Tibial artery (tissue), 4 donors: Measurements from ENCODE around the gene CARTPT.

Experiments used
- DNase-seq, 2 donors: peaks; one replicate each; pipeline ENCODE4 v3.0.0-alpha.2; 2019
- H3K27ac ChIP-seq, 2 donors: fragments of 200-600 bp; sonication (generic) in 1 of 2; 1 replicate in 1 of 2; 2 replicates in 1 of 2; pipeline ENCODE4 v1.5.1; 2018 to 2019; ENCODE audit warnings: mild to moderate bottlenecking in 1 of 2
- H3K27me3 ChIP-seq, 2 donors: fragments of 200-600 bp; sonication (generic) in 1 of 2; one replicate each; pipeline versions ENCODE4 v1.5.1 to v1.6.0; 2016 to 2019
- H3K36me3 ChIP-seq, 3 donors: fragments of 200-600 bp; sonication (generic) in 2 of 3; one replicate each; pipeline ENCODE4 v1.5.1; 2016 to 2019; ENCODE audit warnings: mild to moderate bottlenecking in 2 of 3
- H3K4me1 ChIP-seq, 4 donors: fragments of 200-600 bp; sonication (generic) in 2 of 4; 1 replicate in 3 of 4; 2 replicates in 1 of 4; pipeline ENCODE4 v1.5.1; 2016 to 2019
- H3K4me3 ChIP-seq, 2 donors: fragments of 200-600 bp; sonication (generic) in 1 of 2; 1 replicate in 1 of 2; 2 replicates in 1 of 2; pipeline ENCODE4 v1.5.1; 2018 to 2019; ENCODE audit warnings: mild to moderate bottlenecking in 2 of 2
- H3K9me3 ChIP-seq, 3 donors: fragments of 200-600 bp; sonication (generic) in 1 of 3; one replicate each; pipeline ENCODE4 v1.5.1; 2016 to 2019
- intact Hi-C: fragments of 100-400 bp; cut with DNase I; formaldehyde crosslinking; loops from one replicate; pipeline ENCODE4 v1.15.0; 2023; ENCODE audit warnings: low total_unique reads
- TF ChIP-seq, protein P1 (sequence below), 2 experiments: fragments of 200-600 bp in 1 of 2; fragments of 450-650 bp in 1 of 2; IDR thresholded peaks; one replicate each; pipeline ENCODE4 v1.5.1; 2017 to 2019; ENCODE audit warnings: antibody characterized with exemption in 2 of 2, mild to moderate bottlenecking in 1 of 2, moderate library complexity in 1 of 2

CARTPT gene

DNA sequence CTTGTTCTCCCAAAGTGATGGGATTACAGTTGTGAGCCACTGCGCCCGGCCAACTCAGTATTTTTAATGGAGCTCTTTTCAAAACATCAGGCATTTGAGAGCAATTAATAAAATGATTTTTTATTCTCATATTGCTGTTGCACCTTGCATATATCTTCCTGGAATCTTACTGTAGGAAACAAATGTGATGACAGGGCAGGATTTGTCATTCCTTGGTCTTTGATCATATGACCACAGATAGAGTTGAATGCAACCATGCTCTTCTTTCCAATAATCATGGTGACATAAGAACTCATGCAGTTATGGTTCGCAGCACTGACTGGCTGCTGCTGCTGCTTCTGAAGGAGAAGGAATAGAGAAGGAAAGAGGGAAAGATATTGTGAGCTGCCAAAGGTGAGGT, 28.1 kb downstream of the CARTPT start:
- intact Hi-C loops: no loop called here
- no peak for DNase-seq
- H3K4me1 ChIP-seq: no peaks in the 10 kb centered on the region
- no peaks in the 10 kb centered on the region for H3K9me3 ChIP-seq
- H3K27me3 ChIP-seq: no peaks in the 10 kb centered on the region
- no peak overlapping the region for H3K27ac ChIP-seq
- TF ChIP-seq, protein P1, sequence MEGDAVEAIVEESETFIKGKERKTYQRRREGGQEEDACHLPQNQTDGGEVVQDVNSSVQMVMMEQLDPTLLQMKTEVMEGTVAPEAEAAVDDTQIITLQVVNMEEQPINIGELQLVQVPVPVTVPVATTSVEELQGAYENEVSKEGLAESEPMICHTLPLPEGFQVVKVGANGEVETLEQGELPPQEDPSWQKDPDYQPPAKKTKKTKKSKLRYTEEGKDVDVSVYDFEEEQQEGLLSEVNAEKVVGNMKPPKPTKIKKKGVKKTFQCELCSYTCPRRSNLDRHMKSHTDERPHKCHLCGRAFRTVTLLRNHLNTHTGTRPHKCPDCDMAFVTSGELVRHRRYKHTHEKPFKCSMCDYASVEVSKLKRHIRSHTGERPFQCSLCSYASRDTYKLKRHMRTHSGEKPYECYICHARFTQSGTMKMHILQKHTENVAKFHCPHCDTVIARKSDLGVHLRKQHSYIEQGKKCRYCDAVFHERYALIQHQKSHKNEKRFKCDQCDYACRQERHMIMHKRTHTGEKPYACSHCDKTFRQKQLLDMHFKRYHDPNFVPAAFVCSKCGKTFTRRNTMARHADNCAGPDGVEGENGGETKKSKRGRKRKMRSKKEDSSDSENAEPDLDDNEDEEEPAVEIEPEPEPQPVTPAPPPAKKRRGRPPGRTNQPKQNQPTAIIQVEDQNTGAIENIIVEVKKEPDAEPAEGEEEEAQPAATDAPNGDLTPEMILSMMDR (IDR thresholded peaks at IDR 0.05): no peak
- no peaks in the 10 kb centered on the region for H3K36me3 ChIP-seq
- H3K4me3 ChIP-seq: no peak overlapping the region

DNA sequence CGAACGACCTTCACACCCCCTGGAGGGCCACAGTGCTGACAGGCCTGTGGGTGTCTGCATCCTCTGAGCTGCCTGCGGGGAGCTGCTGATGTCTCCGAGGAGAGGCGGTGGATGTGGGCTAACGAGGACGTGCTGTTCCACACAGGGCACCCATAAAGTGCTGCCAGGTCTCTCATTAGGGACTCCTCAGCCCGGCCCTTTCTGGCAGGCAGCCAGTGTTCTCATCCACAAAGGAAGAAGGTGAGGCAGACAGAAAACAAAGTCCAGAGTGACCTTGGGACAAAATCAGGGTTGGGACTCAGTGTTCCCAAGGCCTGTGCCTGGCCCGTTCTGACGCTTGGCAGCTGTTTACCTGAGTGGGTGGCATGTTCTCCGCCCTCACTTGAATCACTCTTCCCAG, 29.3 kb downstream of the CARTPT start:
- no peak overlapping the region for H3K4me3 ChIP-seq
- H3K36me3 ChIP-seq: no peaks in the 10 kb centered on the region
- intact Hi-C loops: no loop called here
- H3K9me3 ChIP-seq: no peaks in the 10 kb centered on the region
- H3K4me1 ChIP-seq: no peaks in the 10 kb centered on the region
- H3K27ac ChIP-seq: no peak overlapping the region
- DNase-seq: peak; percentile 73 to 83
- no peaks in the 10 kb centered on the region for H3K27me3 ChIP-seq
- TF ChIP-seq, protein P1 (IDR thresholded peaks at IDR 0.05): no peak

DNA sequence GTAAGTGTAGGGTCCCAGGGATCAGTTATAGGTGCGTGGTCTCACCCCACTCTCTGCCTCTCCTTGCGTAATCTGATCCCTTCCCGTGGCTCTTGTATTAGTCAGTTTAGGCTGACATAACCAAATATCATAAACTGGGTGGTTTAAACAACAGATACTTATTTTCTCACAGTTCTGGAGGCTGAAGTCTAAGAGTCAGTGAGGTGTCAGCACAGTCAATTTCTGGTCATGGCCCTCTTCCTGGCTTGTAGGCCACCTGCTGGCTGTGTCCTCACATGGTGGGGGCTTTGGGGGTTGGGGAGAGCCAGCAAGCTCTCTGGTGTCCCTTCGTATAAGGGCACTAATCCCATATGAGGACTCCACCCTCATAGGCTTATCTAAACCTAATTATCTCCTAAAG, 32.3 kb downstream of the CARTPT start:
- Histone ChIP-seq H3K4me1 (no peaks in the 10 kb centered on the region), H3K27ac (no peak overlapping the region), H3K27me3 (no peaks in the 10 kb centered on the region), H3K9me3 (no peaks in the 10 kb centered on the region), H3K36me3 (no peaks in the 10 kb centered on the region), H3K4me3 (no peak overlapping the region)
- TF ChIP-seq, protein P1 (IDR thresholded peaks at IDR 0.05): no peak
- intact Hi-C loops: no loop called here
- no peak for DNase-seq

DNA sequence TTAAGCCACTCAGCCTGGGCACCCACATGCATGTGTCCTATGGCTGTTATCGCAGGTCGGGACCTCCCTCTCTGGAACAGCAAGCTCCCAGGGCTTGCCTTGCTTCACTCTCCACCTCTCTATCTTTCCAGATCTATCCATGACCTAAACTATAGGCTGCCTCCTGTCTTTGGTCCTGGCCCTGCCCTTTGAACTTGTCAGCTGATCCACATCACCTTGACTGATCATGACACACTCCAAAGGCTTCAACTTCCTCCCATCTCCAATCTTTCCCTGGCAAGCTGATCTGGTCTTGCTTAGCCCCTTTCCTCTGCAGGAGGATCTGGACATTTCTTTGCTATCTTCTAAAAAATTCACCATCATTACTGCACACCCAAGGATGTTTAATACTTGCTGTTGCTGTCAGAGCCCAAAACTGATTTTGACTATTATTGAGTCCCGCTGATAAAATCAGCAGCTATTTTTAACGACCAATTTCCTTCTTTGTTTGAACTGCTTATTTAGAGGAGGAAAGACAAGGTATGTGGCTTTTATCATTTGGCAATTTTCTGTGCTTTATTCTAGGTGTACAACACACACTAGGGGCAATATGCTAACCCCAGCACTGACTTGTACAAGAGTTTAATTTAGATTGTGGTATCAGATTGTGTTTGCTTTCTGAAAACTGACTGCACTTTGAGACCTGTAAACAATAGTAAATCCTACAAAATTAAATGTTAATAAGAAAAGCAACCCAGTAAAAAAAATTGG, 33.5 kb downstream of the CARTPT start:
- TF ChIP-seq, protein P1 (IDR thresholded peaks at IDR 0.05): no peak

DNA sequence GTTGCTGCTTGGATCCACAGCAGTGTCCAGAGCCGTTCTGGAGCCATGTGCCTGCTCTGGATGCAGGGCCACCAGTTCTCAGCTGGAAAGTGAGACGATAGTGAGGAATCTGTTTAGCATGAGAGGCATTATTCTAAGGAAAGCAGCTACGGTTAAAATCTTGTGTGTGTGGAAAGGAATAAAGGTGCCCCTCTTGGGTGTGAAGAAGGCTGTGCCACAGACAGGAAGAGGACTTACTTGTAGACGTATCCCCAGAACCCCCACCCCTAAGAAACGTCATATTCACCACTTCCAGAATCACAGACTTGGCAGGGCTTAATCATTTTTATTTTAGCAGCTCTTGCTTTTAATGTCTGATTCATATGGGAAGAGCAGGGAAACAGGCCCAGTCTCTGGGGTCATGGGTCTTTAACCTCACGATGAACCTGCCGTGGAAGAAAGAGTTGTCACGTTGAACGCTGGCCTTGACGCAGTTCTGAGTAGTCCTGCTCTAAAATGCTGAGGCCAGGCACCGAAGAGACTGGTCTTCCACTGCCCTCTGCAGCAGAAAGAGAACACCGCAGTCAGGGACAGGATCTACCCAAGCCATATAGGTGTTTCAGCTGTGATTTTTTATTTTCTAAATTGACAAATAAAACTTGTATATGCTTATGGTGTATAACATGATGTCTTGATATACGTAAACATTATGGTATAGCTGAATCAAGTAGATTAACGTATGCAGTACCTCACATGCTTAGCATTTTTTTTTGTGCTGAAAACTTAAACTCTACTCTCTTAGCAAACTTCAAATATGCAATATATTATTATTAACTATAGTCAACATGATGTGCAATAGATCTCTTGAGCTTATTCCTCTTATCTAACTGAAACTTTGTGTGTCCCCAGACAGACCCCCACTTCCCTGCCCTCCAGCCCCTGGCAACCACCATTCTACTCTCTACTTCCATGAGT, 38.8 kb downstream of the CARTPT start:
- Histone ChIP-seq H3K4me1 (peaks cover 0 to 6% (median 0%) of the 10 kb centered on the region in 4 donors), H3K36me3 (no peaks in the 10 kb centered on the region), H3K27ac (peak overlapping the region in 1 of 2 donors; percentile 41), H3K9me3 (no peaks in the 10 kb centered on the region), H3K4me3 (peak overlapping the region; percentile 7 to 13), H3K27me3 (peaks cover 0 to 5% of the 10 kb centered on the region in 2 donors)
- intact Hi-C loops: no loop called here
- DNase-seq: peak; percentile 35 to 79
- TF ChIP-seq, protein P1 (IDR thresholded peaks at IDR 0.05): peak; percentile 74

More for the DNA sequence above, 33.5 kb downstream of the CARTPT start:
- Histone ChIP-seq H3K4me1 (peaks cover 0 to 2% (median 0%) of the 10 kb centered on the region in 4 donors), H3K27me3 (no peaks in the 10 kb centered on the region), H3K27ac (no peak overlapping the region), H3K36me3 (no peaks in the 10 kb centered on the region), H3K9me3 (no peaks in the 10 kb centered on the region), H3K4me3 (no peak overlapping the region)
- intact Hi-C loops: no loop called here
- DNase-seq: no peak
